WTC11 (cell line): Measurements from ENCODE around the gene PRCC. TPM values are rescaled to one million over a fixed set of nuclear protein-coding genes. Genes with fewer than 3 reads are reported as not detected.

Source experiments
- AFF4 ChIP-seq: sonication (generic); formaldehyde crosslinking; IDR thresholded peaks from 2 replicates; pipeline ENCODE4 v1.8.1; 2023; ENCODE audit warnings: mild to moderate bottlenecking, missing genetic modification reagents, borderline replicate concordance
- AR ChIP-seq: fragments of 250-450 bp; sonication (Bioruptor Pico); IDR thresholded peaks from 2 replicates; pipeline ENCODE4 v1.9.0; 2021; ENCODE audit warnings: mild to moderate bottlenecking
- CREB1 ChIP-seq: sonication (generic); formaldehyde crosslinking; IDR thresholded peaks from 2 replicates; pipeline ENCODE4 v1.8.0; 2023; ENCODE audit warnings: mild to moderate bottlenecking, missing genetic modification reagents
- ESRRA ChIP-seq: sonication (generic); formaldehyde crosslinking; IDR thresholded peaks from 2 replicates; pipeline ENCODE4 v1.8.1; 2022; ENCODE audit warnings: mild to moderate bottlenecking, missing genetic modification reagents, borderline replicate concordance
- HMGA2 ChIP-seq: fragments of 250-450 bp; sonication (Bioruptor Pico); IDR thresholded peaks from 2 replicates; pipeline ENCODE4 v1.4.0; 2021; ENCODE audit warnings: mild to moderate bottlenecking, moderate library complexity
- PRDM15 ChIP-seq: sonication (generic); formaldehyde crosslinking; IDR thresholded peaks from 2 replicates; pipeline ENCODE4 v1.8.0; 2022; ENCODE audit warnings: missing genetic modification reagents
- PREB ChIP-seq: sonication (generic); formaldehyde crosslinking; IDR thresholded peaks from 2 replicates; pipeline ENCODE4 v1.8.1; 2022; ENCODE audit warnings: mild to moderate bottlenecking, missing genetic modification reagents, moderate library complexity, borderline replicate concordance
- SMAD3 ChIP-seq: sonication (generic); formaldehyde crosslinking; IDR thresholded peaks from 2 replicates; pipeline ENCODE4 v1.8.0; 2022; ENCODE audit warnings: missing genetic modification reagents, mild to moderate bottlenecking, borderline replicate concordance
- STAT6 ChIP-seq: sonication (generic); formaldehyde crosslinking; conservative IDR thresholded peaks from 2 replicates; pipeline ENCODE4 v1.8.1; 2023; ENCODE audit warnings: mild to moderate bottlenecking, low read depth, missing genetic modification reagents, moderate library complexity
- USF2 ChIP-seq: sonication (generic); formaldehyde crosslinking; IDR thresholded peaks from 2 replicates; pipeline ENCODE4 v1.8.1; 2023; ENCODE audit warnings: mild to moderate bottlenecking, missing genetic modification reagents, moderate library complexity
- ZBTB21 ChIP-seq: sonication (generic); formaldehyde crosslinking; IDR thresholded peaks from 2 replicates; pipeline ENCODE4 v1.8.1; 2023; ENCODE audit warnings: mild to moderate bottlenecking, missing genetic modification reagents, borderline replicate concordance
- ZNF219 ChIP-seq: sonication (generic); formaldehyde crosslinking; IDR thresholded peaks from 2 replicates; pipeline ENCODE4 v1.8.0; 2023; ENCODE audit warnings: missing genetic modification reagents, mild to moderate bottlenecking, borderline replicate concordance
- ZNF281 ChIP-seq: sonication (generic); formaldehyde crosslinking; IDR thresholded peaks from 2 replicates; pipeline ENCODE4 v1.8.0; 2023; ENCODE audit warnings: mild to moderate bottlenecking, missing genetic modification reagents
- ZNF396 ChIP-seq: fragments of 250-450 bp; sonication (Bioruptor Pico); IDR thresholded peaks from 2 replicates; pipeline ENCODE4 v1.8.0; 2021; ENCODE audit warnings: mild to moderate bottlenecking, moderate library complexity, borderline replicate concordance
- ZNF671 ChIP-seq: fragments of 250-450 bp; sonication (Bioruptor Pico); IDR thresholded peaks from 2 replicates; pipeline ENCODE4 v1.8.0; 2021; ENCODE audit warnings: mild to moderate bottlenecking
- ZSCAN18 ChIP-seq: fragments of 250-450 bp; sonication (Bioruptor Pico); IDR thresholded peaks from 2 replicates; pipeline ENCODE4 v2.1.2; 2022; ENCODE audit warnings: mild to moderate bottlenecking, moderate library complexity
- total RNA-seq: library from RNA; stranded (reverse); gene quantifications from 3 replicates; pipeline ENCODE4 v1.2.3, GENCODE V29; 2021

Gene PRCC
- total RNA-seq, 1 experiment from 2014 or later: 97.4 TPM

- TF ChIP-seq PREB (CRISPR knock-in tag) (no peak), ESRRA (CRISPR knock-in tag) (no peak), AR (CRISPR knock-in tag) (no peak), SMAD3 (peak; percentile 78; the same call in 1 of the 2 replicates), ZSCAN18 (CRISPR knock-in tag) (no peak), ZNF281 (CRISPR knock-in tag) (peak; percentile 78), PRDM15 (CRISPR knock-in tag) (peak; percentile 9; the same call in 1 of the 2 replicates), HMGA2 (CRISPR knock-in tag) (no peak), ZNF671 (CRISPR knock-in tag) (no peak), AFF4 (CRISPR knock-in tag) (no peak), STAT6 (CRISPR knock-in tag) (no peak), USF2 (CRISPR knock-in tag) (peak; percentile 69), ZNF396 (CRISPR knock-in tag) (no peak), CREB1 (CRISPR knock-in tag) (no peak; the same call in 1 of the 2 replicates), ZNF219 (CRISPR knock-in tag) (no peak), ZBTB21 (peak; percentile 73)
These were observed 26.4 kb upstream of the PRCC start, which contains the start of gene MRPL24 (continued) for GRCh38 chr1:156740741-156741480.
